Dedifferentiated amniotic fluid mesenchymal stem cell (primary cell): Measurements from ENCODE around the gene RADIL.

Experiments used
- DNase-seq: peaks from one replicate; pipeline ENCODE4 v3.0.0-alpha.2; 2016; ENCODE audit errors: extremely low spot score

The RADIL gene

DNA sequence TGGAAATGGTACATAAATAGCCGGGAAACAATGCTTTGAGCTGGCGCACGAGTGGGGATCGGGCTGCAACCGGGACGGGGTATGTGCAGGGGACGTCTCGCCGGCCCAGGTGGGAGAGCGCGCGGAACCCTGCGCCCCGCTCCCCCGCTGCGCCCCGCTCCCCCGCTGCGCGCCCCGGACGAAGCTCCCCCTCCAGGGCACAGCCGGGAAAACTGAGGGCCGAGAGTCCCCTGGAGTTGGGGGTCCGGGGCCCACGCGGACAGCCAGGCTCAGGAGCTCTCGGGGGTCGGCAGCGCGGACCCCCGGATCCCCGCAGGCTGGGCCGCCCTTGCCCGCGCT is 514 bp downstream of the RADIL start:
- DNase-seq = no peak

DNA sequence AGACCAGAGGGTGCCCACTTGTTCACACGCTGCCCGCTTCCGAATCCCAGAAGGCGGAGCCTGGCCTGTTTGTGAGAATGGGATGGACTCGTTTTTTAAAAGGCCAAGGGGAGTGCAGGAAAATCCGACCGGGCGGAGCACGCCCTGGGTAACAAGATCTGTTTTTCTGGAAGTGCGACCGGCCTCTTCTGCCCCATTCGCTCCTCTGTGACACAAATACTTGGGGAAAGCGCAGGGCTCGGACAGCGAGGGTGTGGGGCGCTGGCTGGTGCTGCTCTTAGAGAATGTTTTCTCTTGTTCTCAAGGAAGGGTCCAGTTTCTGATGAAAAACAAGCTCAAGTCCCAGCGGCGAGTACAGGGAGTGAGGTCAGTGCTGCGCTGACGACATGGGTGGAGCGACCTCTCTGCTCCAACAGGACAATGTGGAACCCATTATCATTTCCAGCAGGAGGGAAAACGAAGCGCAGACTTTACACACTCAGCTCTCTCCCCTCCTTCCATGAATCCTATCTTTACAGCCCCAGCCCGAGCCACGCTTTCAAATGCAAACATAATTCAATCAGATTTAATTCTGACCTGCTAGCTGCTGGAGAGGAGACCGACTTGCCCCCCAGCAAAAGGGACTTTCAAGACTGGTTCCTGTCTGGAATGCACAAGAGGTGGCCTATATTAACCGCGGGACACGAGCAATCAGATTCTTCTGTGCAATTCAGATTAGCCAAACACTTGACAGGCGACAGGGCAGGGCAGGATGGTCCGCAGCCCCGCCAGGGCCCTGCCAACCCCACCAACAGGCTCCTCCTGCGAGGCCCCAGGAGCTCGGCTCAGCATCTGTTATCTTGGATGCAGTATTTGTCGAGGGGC is 1.1 kb downstream of the RADIL start:
- DNase-seq = peak; percentile 88

DNA sequence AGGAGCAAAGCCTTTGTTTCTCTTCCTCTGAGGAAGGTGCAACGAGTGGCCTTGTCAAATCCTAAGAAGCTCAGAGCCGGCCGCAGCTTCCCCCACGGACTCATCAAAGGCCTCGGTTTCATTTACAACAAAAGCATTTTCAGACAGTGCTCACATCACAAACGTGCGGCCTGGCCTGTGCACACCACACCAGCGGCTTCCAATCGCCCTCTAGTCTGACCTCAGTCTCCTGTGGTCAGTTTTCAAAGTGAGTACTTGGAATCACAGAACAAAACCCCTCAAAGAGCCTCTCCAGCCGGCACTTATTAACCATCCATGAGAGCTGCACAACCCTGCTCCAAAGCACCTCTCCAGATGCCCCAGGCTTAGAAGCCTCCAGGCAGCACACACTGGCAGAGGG is 3.3 kb downstream of the RADIL start:
- DNase-seq = no peak

DNA sequence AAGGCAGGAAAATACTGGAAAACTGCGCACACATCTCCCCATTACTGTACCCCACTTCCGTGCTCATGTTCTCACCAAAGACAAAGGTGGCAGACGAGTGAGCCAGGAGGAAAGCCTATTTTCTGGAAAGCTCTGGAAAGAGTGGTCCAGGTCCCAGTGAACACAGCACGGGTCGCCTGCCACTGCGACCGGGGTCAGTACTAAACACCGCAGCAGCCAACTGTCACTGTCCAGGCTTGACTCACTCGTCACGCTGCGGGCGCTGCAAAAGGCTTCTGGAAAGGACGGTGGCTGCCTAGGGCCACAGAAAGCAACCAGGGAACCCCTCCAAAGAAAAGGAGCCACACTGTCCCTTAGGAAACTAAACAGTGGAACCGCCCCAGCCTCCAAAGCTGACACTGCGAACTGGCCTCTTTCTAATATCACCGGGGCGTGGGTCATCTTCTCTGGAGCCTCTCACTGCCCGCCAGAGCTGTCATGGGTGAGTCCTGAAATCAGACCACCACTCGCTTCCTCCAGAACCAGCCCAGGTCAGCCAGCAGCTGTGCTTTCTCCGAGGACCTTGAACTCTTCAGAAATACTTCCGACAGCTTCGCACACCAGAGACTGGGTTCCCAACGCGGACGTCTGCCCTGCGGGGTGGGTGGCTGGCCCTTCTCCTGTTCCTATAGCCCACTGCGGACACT is 4.0 kb downstream of the RADIL start:
- DNase-seq = no peak

DNA sequence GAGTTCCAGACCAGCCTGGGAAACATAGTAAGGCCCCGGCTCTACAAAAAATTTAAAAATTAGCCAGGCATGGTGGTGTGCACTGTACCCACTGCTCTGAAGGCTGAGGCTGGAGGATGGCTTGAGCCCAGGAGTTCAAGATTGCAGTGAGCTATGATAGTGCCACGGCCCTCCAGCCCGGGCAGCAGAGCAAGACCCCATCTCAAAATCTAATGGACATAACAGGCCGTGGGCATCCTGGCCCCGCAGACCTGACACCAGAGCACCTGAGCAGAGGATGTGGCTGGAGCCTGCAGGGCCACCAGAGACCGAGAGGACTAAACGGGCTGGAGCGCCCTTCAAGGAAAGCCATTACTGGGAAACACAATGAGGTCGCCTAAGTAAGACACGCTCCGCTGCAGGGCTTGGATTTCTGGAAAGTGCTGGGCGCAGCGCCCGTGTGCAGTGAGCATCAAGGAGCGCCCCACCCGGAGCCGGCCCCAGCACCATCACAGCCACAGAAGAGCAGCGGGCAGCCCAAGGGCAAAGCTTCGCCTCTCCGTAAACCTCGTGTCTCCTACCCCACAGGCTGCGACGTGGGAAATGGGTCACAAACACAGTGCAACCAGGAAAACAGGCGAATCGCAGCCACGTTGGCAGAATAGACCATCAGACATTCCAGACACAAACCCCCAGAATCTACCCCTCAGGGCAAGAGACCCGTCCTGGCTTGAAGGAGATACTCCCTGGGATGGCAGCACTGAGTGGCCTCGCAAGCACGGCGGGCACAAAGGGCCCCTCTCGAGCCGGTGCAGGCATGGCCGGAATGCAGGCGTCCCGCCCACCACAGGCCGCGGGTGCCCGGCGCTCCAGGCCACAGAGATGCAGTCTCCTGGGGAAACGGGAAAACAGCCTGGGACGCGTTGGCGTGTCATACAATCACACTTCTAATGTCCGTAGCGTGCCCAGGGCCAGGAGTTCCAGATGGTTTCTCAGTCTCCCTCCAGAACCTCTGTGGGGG is 4.9 kb downstream of the RADIL start:
- no peak for DNase-seq

DNA sequence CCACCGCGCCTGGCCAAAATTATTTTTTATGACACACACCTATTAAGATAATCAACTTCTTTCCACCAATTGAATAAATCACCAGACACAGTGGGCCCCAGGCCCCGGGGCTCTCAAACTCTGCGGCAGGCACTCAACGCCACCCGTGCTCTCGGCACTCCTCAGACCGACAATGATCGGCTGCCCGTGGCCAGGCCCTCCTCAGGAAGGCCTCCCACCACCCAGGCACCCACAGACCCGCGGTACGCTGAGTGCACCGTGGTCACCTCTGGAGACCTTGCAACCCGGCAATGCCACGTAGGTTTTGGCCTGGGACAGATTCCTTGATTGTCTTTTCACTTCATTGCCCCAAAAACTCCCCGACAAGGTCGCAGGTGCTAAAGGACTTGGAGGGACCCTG is 6.9 kb downstream of the RADIL start:
- no peak for DNase-seq

DNA sequence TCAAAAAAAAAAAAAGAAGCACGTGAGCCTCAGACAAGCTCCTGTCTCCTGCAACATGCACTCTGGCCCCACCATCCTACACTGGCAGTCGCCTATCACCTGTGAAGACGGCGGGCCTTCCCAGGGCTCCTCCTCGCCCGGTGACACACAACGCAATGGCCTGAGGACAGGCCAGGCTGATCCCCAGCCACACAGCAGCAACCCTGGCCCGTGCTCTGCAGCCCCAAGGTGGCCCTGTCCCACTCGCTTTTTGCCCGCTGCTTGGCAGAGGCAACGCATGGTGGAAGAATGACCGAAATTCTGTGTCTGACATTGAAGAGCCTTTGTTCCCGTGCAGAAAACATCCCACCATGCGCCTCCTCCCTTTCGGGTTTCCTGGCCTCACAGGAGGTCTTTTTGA is 8.1 kb downstream of the RADIL start:
- no peak for DNase-seq

DNA sequence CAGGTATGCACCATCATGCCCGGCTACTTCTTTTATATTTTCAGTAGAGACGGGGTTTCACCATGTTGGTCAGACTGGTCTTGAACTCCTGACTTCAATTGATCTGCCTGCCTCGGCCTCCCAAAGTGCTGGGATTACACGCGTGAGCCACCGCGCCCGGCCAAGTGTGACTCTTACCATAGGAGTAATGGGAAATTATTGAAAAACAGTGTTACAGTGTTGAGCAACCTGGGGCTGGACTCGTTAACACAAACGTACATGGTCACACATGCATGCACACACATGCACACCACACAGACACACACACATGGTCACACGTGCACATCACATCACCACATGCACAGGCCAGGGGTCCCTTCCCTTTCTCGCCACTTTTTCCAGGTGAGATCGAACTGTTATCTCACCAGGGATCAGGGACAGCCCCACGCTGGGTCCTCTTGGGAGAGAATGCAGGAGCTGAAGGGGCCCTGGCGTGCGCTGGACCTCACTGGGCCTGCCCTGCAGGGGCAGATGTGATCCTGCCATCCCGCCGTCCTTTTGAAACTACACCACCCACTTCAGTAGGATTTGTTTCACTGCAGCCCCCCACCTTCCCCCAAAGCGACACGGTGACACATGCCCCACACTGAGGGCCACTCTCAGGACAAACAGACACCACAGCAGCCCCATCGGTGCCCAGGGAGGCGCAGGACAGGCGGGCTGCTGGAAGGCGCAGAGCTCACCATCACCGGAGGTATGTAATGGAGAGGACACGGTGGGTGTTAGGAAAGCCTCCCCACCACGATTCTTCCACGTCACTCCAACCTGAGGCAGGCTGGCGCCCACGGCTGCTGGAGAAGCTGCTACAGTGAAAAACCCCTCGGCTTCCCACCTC is 10.2 kb downstream of the RADIL start:
- no peak for DNase-seq

DNA sequence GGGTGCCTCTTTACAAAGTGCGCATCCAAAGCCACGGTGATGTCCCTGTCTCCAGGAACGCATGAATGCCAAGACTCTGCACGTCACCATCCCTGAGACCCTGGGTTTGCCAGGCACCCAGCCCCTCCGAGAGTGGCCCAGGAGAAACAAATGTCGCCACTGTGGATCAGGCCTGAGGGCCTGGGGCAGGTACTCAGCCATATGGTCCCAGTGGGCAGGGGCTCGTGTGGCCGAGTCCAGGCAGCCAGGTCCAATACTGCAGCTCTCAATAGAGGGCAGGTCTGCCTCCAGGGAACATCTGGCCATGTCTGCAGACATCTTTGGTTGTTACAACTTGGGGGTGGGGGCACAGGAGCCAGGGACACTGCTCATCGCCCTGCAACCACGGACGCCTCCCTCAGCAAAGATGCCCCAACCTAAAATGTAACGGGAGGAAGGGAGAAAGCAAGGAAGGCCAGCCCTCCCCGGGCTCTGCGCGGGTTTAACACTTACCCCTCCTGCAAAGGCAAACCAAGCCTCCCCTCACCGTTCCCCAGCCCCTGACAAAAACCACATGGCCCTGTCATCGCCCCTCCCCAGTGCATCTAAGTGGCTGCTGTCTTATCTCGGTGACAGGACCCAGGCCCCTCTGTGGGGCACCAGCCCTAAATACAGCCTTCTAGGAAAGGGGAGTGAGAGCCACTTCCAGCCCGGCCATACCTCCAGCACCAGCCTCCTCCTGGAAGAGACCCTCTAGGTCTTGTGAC is 11.4 kb downstream of the RADIL start:
- DNase-seq = no peak

DNA sequence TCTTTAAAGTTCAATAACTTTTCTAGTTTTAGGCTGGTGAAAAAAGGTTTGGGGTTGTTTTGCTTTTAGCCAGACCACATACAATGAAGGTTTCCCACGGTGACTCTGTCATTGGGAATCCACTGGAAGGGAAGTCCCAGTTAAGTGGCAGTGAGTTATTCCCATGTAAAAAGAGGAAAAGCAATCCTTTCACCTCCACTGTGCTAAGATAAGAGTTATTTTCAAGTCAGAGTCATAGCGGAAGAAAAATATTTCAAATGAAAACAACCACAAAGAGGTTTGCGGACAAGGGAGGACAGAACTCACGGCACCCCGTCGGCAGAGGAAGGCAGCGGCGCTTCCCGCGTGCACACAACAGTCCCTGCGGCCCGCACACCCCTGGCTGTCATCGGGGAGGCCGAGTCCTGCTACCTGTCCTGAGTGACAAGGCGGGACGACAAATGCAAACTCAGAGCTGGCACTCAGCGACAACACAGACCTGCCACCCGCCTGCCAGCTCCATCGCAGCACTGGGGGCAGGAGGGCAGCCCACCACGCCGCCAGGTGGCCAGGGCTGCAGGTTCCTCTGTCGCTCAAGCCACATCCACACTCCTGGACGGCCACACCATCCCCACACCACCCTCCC is 12.3 kb downstream of the RADIL start:
- DNase-seq = no peak

DNA sequence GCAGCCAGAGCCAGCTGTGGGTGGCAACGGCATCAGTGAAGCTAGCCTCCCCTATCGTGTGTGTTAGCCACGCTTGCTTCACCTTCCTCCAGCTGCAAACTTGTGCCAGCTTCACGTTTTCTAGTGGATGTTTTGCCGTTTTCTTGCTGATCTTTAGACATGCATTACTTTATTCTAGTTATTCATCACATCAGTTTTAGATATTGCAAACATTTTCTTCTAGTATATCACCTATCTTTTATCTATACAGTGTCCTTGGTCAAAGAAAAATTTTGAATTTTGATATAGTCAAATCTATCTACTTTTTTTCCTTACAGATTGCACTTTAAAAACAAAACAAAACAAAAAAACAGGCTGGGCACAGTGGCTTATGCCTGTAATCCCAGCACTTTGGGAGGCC is 15.0 kb downstream of the RADIL start:
- DNase-seq = no peak

DNA sequence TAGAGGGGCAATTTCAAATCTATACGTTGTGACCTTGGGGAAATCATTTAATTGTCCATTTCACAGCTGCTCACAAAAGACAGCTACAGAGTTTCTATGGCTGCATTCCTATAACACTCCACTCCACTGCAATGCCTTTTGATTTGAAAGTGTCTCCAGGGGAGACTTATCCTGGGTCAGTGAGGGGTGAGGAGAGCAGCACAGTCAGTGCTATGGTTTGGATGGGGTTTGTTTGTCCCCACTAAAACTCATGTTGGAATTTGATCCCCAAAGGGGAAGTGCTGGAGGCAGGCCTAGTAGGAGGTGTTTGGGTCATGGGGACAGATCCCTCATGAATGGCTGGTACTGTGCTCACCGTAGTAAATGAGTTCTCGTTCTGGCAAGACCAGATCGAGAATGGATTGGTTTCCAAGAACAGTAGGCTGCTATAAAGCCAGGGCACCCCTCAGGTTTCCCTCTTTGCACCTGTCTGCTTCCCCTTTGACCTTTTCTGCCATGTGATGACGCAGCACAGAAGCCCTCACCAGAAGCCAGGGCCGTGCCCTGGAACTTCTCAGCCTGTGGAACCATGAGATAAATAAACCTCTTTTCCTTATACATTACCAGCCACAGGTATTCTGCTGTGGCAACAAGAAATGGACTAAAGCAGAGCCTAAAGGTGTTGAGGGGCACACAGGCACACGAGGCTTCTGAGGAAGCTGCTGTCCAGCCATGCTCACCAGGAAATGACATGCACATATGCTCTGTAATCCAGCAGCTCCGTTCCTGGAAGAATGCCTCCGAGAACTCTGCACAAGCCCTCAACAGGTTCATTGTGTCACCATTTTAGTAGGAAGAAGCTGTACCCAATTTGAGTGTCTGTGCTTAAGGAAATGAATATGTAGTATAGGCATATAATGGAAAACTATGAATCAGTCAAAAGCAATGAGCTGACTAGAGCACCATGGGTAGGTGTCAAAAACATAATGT is 16.7 kb downstream of the RADIL start:
- DNase-seq = no peak

DNA sequence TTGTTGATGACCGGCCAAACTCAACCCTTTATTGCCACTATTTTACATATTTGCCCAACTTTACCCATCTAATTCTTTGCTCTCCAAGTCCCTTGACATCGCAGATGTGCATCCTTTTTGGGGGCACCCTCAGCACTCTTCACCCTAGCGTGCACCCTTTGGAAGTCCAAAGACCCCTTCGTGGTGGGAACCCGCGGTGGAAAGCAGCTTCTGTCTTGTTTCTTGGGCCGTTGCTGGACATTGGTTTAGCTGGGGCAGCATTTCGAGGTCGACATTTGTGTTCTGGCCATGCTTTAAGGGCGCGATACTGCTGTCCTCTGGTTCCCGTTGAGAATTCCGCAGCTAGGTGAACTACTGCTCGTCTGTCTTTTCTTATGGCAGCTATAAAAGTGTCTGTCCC is 21.4 kb downstream of the RADIL start:
- no peak for DNase-seq

DNA sequence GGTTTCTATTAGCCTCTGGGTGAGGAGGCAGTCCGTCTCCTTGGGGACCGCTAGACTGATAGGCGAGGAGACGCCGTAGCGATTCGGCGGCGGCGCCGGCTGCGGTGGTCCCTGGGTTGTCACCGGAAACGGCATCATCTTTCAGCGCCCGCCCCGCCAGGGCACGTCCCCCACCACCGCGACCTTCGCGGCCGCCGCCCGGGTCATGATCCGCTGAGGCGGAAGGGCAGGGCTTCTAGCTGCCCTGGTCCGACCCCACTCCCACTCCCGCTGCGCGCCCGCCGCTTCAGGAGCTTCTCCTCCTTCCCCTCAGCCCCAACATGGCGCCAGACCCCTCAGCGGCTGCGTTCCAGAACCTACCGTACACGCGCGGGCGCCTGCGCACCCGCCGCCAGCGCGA is 21.8 kb downstream of the RADIL start, which contains the start of gene PAPOLB:
TSS of gene PAPOLB (minus strand) at position 358 of the 400 bp plus-strand sequence. CDS start at position 138, 220 bp downstream.
- DNase-seq = no peak

DNA sequence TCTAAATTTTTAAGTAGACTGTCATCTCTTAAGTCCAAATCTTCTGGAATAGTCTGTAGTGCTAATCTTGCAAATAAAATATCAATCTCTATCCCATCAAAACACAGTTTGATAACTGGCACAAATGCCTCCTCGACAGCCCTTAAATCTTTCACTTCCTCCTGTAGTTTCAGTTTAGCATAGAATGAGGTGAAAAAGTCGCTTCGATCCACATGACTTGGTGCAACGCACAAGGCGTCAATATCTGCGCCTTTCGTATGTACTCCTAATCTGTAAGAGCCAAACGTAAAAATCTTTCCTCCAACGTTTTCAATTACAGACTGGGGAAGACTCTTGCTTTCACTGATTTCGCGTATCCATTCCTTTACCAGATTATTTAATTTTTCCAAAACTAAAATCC is 22.3 kb downstream of the RADIL start:
- DNase-seq = no peak

DNA sequence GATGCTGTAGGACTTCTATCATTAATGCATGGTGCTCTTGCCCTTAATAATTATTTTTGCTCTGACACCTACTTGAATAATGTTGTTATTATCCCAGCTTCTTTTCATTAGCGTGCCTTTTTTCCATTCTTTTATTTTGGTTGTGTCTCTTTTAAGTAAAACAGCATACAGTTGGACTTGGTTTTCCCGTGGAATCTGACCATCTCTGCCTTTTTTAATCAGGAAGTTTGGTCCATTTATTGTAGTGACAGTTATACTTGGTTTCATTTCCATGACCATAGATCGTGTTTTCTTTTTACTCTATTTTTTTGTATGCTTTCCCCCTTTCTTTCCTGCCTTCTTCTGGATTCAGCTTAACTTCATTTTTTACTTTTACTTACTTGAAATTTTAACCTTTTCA is 26.3 kb downstream of the RADIL start:
- no peak for DNase-seq

DNA sequence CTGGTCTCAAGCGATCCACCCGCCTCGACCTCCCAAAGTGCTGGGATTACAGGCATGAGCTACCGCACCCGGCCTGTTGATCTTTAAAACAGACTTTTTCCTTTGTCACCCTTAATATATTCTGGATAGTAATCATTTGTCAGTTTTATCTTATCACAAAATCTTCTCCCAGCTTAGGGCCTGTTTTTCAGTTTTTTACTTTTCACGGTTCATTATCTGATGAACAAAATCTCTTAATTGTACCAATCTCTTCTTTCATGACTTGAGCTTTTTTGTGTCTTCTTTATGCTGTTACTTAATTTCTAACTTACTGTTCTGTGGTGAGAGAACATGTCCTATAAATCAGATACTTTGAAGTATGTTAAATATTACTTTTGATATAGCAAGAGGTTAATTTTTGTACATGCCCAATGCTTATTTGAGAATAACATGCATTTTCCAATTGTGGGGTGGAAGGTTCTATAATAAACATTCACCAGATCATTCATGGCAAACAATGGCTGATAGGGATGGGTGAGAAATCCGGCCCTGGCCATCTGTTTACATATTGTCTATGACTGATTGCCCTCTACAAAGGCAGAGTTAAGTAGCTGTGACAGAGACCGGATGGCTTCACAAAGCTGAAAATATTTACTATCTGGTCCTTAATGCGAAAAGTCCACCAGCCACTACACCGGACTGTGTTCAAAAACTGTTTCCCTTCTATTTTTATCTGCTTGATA is 27.0 kb downstream of the RADIL start:
- no peak for DNase-seq

DNA sequence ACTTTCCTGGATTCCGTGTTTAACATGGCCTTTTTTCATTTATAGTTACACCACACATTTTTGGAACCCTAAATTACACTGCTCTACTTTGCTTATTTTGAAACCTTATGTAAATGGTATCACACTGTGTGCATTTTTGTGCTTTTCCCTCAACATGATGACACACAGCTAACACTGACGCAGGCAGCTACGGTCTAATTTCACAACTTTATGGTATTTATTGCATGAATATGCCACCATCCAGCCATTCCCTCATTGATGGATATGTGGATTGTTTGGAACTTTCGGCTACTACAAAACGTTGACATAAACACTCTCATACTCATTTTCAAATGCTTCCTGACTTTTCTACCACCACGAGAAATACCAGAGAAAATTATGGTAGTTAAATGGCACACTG is 28.6 kb downstream of the RADIL start:
- DNase-seq = no peak
